ENCODE measurements around the gene ECEL1.

ECEL1 gene

DNA sequence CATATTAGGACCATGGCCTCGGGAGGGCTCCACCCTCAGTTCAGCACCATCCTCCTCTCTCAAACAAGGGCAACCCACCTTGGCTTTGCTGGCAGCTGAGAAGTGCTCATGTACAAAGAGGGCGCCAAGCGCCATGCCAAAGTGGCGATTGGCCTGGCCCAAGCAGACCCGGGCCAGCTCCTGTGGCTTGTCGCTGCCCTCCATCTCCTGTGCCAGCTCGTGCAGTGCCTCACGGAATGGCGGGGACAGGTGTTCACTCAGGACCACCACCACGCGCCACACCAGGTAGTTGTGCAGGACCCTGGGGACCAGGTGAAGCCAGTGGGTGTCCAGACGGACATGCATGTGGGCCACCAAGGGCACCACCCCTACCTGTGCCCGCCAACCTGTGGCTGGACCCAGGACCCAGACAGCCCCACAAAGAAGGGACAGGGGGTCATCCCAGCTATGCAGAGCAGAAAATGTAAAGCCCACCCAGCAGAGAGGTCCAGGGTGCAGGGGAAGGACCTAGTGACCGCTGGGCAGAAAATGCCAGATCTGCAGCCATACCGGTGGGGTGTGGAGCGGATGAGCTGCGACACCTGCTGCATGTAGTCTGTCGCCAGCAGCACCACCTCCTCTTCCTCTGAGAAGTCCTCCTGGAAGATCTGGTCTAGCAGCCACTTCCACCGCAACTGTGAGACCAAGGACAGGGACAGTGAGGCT is 3.6 kb downstream of the ECEL1 start:
- no peak for DNase-seq (ENCODE audit: low spot score)

DNA sequence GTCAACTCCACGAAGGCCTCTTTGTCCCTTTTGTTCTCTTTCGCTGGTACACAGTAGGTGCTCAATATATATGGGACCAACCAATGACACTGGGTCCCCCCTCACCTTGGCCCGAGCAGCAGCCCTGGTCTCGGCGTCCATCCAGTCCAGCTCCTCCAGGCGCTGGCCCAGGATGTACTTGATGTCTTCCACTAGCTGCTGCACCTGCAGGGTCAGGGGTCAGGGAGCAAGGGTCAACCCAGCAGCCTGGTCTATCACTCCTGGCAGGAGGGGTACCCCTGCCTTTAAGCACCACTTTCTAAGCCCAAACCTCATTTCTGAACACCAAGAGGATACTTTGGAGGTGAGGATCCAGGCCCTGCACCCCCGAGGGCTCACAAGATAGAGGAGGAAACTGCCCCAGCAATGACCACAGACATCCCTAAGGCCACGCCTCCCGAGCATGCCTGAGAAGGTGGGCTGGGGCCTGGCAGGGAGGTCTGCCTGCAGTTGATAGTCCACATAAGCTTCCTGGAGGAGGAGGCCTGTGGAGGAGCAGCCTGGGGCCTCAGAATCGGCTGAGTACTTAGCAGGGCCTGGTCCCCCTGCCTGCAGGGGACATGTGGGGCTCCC is 4.2 kb downstream of the ECEL1 start:
- no peak for DNase-seq (ENCODE audit: low spot score)

DNA sequence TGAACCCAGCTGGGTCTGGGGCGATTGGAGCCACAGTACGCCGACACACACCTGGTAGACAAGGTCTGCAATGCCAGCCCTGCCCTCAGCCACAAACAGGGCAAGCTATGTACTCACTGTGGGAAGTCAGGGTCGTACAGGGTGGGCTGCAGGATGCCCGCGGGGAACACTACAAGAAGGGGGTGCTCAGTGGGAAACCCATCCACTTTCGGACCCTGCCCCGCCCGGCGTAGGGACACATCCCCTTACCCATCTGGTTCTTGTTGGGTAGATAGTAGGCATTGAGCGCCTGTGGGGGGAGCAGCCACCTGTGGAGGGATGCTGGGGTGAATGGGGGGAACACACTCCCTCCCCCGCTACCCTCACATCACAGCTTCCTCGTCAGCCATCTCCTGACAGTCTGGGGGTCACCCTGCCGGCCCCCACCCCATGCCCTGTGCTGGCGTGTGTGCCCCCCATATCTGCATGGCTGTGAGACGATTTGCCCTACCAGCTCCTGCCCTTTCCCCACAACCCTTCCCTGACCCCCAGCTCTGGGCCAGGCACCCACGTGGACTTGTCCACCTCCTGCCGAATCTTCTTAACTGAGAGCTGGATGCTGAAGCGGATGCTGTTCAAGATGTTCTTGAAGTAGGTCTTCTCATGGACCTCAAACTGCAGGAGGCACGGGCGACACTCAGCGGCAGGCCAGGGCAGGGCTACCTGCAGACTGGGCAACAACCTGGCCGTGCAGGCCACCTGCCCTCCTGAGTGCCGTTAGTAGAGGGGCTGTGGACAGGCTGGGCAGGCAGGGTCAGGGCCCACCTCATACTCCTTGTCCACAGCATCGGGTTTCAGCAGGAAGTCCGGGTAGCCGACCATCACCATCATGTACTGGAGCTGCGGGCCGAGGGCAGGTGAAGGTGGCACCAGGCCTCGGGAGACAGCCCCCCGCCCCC is 5.1 kb downstream of the ECEL1 start:
- no peak for DNase-seq (ENCODE audit: low spot score)

DNA sequence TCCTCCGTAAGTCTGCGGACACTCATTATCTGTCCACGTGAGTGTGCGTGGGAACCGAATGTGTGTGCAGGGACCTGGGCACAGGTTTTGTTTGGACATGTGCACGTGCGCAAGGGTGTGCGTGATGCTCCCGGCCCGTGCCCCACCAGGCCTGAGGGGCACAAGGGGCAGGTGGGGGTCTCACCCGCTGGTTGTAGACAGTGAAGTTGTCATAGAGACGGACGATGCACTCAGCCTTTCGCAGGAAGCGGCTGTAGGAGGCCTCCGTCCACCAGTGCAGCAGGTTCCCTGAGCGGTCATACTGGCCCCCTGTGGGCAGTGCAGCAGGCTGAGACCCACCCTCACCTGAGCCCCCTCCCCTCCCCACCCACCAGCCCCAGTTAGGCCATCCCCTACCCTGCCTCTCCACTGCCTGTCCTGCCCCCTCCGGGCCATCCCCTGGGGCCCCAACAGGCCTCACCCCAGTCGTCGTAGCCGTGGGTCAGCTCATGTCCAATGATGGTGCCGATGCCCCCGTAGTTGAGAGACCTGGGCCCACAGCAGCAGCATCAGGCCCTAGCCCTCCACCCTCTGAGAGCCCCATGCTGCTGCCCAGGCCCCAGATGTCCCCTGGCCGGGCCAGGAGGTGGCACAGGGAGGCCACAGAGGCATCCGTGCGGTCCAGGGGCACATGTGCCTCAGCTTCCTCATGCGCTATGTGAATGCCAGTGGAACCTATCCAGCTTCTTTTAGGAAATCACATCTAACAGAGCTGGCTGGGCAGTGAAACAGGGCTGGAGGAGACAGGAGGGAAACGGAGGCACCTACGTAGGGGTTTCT is 6.1 kb downstream of the ECEL1 start:
- DNase-seq (ENCODE audit: low spot score), result no peak

DNA sequence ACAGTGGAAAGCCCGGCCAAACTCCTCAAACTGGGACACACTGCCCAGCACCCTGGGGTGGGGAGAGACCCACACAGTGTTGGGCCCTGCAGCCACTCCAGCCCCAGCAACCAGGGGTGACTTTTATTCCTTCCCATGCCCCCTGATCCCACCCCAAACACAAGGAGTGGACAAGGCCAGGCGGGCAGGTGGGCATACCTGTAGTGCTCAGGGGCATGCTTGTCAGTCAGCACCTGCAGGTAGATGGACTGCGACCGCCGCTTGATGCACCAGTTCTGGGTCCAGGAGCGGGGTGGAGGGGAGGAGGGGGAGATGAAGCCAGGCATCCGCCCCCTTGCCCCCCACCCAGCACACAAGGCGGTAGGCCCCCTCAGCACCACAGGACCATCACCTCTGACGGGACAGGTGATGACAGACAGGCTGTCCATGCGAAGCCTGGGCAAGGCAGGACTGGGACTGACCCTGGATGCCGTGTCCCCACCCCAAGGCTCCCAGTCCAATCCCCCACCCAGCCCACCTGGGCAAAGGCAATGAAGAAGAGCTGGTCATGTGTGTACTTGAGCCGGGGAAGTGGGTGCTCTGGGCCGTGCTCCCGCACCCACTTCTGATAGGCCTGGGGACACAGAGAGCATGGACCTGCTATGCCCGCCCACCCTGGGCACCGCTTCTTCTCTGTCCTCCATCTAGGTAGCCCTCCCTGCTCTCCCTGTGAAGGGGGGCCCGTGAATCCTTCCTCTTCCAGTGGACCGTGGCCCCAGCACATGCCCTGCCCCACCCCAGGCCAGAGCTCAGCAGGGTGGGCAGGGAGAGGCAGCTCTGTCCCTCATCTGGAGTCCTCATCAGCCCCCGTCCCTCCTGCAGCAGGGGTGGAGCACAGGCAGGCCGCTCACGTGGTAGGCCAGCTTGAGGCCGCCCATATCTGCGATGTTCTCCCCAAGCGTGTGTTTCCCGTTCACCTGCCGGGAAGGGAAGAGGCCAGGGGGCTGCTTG is 7.1 kb downstream of the ECEL1 start:
- DNase-seq (ENCODE audit: low spot score), result no peak

DNA sequence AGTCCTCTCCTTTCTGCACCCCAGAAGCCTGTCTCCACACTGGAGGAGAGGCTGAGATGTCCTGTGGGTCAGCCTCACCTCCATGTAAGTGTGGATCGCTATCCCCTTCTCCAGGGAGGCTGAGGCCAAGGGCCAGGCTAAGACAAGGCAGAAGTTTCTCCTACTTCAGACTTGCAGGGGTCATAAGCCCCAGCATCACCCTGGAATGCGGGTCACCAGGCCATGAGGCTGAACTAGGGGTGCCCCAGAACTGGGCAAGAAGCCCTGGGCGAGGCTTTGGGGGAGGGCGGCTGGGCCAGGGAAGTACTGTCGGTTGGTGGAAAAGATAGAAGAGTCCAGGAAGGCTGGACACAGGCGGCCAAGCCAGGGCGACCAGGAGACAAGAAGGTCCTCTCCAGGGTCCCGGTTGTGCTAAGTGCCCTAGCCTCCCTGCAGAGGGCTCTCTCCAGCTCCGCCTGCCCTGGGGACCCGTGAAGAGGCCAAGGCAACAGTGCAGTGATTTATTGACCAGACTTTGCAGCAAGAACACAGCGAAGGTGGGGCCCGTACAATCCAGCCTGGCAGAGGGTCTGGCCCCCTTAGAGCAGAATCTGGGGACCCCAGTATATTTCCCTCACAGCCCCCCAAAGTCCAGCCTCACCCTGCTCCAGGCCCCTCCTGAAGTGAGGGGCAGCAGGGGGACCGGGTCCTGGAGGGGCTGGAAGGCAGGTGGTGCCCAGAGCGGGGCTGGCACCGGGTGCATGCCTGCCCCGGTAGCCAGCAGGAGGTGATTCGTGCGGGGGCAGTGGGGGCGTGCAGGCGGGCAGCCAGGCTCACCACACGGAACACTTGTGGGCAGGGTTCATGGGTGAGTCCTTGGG is 8.1 kb downstream of the ECEL1 start:
- DNase-seq (ENCODE audit: low spot score), result no peak

DNA sequence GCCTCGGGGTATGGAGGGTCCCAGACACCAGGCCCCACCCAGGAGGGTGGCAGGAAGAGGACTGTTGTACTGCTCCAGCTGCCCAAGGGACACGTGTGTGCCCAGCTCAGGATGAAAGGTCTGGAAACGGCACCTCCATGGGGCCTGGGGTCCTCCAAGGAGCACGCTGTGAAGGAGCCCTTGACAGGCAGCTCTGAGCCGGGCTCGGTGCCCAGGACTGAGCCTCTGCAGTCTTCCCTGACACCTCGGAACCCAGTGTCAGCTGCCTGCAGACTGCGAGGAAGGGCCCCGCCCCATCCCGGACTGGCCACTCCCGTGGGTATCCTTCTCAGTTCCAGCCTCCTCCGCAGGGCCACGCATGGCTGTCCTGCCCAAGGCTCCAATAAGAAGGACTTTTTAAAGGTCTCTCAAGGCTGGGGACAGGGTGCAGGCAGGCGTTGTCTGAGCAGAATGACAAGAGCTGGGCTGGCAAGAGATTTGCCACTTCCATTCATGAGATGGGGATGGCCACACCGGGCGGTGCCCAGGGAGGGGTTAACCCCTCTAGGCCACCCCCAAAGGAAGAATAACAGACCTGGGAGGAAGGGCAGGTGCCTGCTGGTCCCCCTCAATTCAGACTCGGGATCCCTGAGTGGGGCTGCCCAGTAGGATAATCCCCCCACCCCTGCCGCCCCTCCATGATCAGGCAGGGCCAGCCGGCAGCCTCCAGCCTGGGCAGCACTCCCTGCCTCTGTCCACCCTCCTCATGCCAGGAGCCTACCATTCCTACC is 8.9 kb downstream of the ECEL1 start:
- DNase-seq (ENCODE audit: low spot score), result no peak

DNA sequence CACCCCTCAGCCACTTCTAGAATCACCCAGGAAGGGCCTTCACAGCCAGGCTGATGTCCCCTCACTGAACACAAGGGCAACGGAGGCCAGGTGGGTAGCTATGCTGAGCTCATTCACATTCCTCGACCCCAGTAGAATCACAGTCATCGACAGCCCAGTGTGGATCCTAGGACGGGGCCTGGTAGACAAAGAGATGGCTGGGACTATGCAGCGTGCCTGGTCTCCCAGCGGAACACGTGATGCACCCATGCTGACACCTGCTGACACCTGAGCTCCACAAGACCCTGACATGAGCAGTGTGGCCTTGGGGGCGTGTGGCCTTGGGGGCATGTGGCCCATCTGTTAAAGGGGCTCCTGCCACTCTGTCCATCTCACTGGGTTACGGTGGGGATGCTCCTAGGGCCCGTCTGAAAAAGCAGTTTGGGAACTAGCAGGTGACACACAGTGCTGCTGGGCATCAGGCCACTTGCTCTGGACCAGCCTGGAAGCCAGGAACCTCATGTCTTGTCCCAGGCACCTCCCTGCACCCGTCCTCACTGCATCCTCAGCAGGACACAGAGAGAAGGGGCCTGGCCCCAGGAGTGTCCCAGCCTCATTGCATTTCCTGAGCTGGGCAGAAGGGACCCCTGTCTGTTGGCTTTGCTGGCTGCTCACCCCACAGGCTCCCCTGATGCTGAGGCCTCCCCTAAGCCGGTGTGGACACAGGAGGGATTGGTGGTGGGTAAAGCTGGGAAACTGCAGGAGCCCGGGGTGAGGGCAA is 9.7 kb downstream of the ECEL1 start:
- DNase-seq (ENCODE audit: low spot score), result no peak

DNA sequence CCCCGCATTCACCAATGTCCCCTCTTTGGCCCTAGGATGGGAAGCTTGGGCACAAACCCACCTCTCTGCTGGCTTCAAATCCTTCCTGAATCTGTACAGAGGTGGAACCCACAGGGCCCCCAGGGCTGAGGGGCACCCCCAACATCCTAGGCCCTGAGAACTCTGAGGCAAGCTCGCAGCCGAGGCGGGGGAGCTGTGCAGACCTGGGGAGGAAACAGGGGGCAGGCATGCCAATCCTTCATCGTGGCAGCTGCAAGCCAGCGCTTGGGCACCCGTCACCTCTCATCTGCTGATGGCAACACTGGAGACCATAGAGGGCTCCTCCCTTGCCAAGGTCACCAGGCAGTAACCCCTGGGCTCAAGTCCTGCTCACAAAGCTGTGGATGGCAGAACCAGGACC is 10.8 kb downstream of the ECEL1 start:
- DNase-seq (ENCODE audit: low spot score), result no peak

DNA sequence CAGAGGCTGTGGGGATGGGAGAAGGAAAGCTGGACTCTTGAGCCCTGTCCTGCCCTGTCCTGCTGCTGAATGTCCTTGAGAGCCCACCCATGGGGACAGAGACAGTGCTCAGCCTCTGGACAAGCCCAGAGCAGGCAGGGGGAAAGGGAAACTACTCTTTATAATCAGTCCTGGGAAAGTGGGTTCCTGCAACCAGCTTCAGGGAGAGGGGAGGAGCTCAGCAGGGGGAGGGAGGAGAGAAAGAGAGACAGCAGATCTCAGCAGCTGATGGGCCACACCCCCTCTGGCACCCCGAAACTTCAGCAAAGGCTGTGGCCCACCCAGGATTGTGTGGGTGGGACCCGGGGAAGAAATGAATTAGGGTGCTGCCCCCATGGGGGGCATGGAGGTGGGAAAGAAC is 11.6 kb downstream of the ECEL1 start:
- DNase-seq (ENCODE audit: low spot score), result no peak

DNA sequence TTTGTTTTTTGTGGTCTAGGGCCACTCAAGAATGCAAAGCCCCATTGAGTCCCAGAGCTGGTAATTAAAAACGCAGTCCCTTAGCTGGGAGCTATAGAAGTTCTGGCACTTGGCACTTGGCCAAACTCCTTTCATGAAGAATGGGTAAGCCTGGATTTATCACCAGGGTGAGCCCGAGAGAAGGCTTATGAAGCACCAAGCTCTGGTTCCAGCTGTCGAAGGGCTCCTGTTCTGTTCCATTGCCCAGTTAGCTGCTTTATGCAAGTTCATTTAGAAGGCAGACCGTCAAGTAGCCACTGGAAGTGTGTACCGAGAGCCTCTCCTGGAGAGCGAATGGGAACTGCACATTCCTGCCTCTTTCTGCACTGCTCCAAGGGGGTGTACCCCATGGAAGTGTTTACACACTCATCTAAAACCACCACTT is 14.2 kb downstream of the ECEL1 start:
- no peak for DNase-seq (ENCODE audit: low spot score)

DNA sequence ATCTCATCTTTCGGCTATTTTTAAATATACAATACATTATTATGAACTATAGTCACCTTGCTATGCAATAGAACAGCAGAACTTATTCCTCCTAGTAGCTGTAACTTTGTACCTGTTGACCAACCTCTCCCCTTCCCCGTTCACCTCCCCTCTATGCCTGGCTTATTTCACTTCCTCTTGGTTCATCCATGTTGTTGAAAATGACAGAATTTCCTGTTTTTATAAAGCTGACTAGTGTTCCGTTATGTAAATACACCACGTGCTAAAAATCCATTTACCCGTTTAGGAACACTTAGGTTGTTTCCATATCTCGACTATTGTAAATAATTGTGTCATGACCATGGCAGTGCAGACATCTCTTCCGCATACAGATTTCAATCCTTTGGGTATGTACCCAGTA is 21.4 kb downstream of the ECEL1 start:
- no peak for DNase-seq (ENCODE audit: low spot score)

DNA sequence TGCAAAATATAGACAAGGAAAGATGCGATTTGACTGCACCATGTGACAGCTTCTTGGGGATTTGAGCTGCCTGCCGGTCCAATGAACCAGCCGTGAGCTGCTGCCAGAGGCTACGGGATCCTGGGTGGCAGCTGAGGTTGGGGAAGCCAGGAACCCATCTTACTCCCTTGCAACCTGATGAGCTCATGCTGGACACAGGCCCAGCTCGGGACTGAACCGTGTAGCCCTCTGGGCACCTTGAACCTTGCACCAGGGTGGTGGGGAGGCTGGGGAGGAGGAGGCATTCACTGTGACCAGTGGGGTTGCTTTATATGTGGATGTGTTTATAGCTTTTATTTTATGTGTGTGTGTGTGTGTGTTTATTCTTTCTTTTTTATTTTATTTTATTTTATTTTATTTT is 22.6 kb downstream of the ECEL1 start:
- DNase-seq (ENCODE audit: low spot score), result no peak

DNA sequence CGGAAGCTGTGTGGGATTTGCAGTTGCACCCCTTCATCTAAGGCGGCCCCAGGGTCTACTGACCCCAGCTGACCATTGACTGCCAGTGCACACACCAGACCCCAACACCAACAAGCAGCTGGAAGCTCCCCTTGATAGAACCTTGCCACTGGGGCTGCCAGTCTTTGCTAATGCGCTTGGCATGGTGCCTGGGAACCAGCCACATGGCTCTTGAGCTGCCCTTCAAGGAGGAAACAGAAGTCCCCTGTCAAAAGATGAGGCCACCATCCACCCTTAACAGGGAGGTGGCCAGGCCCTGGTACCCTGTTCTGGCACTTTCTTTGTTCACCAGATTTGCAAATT is 23.1 kb downstream of the ECEL1 start:
- no peak for DNase-seq (ENCODE audit: low spot score)

DNA sequence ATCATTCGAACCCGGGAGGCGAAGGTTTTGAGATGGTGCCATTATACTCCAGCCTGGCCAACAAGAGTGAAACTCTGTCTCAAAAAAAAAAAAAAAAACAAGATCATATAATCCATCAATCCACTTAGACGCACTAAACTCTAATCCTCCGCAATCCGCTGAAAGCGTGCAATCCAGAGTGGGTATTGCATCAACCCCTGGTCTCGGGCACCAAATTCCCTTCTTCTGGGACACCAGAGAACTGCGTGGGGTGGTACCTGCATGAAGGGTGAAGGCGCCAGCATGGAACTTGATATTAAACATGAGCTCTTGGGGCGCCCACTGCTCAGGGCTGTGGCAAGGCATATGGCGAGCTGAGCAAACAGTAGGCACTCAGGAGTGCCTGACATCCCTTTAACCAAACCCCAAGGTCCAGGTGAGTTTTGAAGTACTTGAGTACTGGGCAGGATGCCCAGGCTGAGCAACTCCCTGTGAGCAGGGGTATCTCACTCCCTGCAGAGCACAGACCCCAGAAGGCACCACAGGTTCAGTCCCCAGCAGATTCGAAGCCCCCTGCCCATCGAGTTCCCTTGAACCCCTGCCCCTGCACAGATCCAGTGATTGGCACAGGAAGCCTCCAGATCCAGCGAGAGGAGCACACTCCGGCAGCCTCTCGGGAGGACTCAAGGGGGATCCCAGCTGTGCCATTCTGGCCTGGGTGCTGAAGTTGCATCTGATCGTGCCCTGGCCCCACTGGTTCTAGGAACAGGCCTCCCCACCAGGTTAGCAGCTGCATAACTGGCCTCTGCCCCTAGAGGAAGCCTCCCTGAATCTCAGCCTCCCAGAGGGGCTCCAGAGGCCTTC is 23.7 kb downstream of the ECEL1 start:
- no peak for DNase-seq (ENCODE audit: low spot score)

DNA sequence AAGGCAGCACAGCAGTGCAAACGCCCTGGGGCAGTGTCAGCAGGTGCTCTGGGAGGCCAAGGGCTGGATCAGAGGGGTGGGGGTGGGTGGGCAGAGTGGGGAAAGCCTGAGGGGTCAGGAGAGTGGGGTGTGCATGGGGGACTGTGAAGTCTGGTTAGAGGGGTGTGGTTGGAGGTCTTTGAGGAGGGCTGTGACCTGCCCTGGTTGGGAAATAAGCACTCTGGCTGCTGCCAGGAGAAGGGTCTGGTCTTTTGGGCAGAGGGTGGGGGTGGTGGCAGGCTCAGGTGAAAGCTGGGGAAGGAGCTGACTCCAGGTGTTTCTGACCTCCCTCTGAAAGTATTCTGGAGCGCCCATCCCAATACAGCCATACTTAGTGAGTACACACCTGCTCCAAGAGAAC is 27.5 kb downstream of the ECEL1 start:
- no peak for DNase-seq (ENCODE audit: low spot score)

DNA sequence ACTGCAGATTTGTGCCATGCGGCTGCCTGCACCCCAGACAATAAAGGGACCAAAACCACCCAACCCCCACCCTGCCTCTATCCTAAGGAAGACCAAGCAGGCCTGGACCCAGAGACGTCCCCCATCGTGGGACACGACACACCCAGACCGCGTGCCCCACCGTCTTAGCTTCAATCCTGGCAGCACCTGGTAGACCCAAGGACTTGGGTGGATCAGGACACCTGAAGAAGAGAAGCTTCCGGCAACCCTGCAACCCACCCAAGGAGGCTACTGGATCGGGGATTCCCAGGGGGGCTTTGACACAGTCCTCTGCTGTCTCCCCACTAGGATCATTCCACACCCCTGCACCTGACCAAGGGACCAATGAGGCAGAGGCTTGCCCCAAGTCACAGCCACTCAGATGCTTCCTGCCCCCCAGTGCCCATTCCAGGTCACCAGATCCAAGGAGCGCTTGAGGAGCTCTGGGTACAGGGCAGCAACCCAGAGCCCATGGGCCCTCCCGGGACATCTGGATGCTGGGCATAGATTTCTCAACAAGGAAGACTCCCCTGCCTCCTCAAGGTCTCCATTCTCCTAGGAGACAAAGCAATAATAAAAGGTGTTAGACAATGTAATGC is 28.1 kb downstream of the ECEL1 start:
- DNase-seq (ENCODE audit: low spot score), result no peak
